ENCODE measurements around the gene MYMX. TPM values are rescaled to one million over a fixed set of nuclear protein-coding genes. Genes with fewer than 3 reads are reported as not detected.
A peak's percentile ranks its signal among the peaks of the same experiment; 100 is the strongest.

MYMX gene
- total RNA-seq, 1 experiment from 2014 or later, result 1.8 TPM

GRCh38 chr6:44253307-44254101 lies 36.8 kb downstream of the MYMX start:
- no peak for ATAC-seq
- BruUV-seq (replicated peaks), result TSS peak; percentile 47
- in situ Hi-C loops (cut with HindIII; ENCODE audit: low pct_unique_long_range_greater_than_20kb, low sequenced_read_pairs) (no loop called here), intact Hi-C loops (cut with micrococcal nuclease; ENCODE audit: unreplicated experiment) (loop anchor here (1.0 to 10.0 kb wide), 2 partner anchors 81 to 159 kb away; no protein-coding TSS in a partner anchor)
- no peak overlapping the region for H3K4me3 ChIP-seq (ENCODE audit: low read depth in 2 of 2, low read length in 2 of 2)
- no peaks in the 10 kb centered on the region for H3K27me3 ChIP-seq (ENCODE audit: control insufficient read depth, insufficient read depth, low read length)
- H3K4me1 ChIP-seq (ENCODE audit: control insufficient read depth, insufficient read depth, low read length), result peaks cover 65% of the 10 kb centered on the region
- TF ChIP-seq CTCF (IDR thresholded peaks at IDR 0.05), result peak; percentile 87
- TF ChIP-seq SIN3A (IDR thresholded peaks at IDR 0.05; ENCODE audit: borderline replicate concordance, insufficient read depth, low read depth, low read length), result no peak
- no peak for TF ChIP-seq TCF7L2 (IDR thresholded peaks at IDR 0.05; ENCODE audit: low read depth, low read length)
- CTCF ChIA-PET, result interaction anchor here (1.1 kb wide), 1 partner anchor 157 kb away, joined by 6 read pairs; no protein-coding TSS in a partner anchor
- peaks cover 50% of the 10 kb centered on the region for H3K36me3 ChIP-seq (ENCODE audit: control insufficient read depth, insufficient read depth, low read length)
- H3K9me3 ChIP-seq (ENCODE audit: control insufficient read depth, insufficient read depth, low read depth, low read length), result no peaks in the 10 kb centered on the region
- no peak for DNase-seq (ENCODE audit: low read depth, low spot score)
- H3K27ac ChIP-seq (ENCODE audit: low read length), result no peak overlapping the region; the same call in 1 of the 2 replicates
- POLR2A ChIA-PET, result interaction anchor here (0.6 to 1.0 kb wide), 2 partner anchors 35 to 81 kb away, joined by 3 read pairs; no protein-coding TSS in a partner anchor

GRCh38 chr6:44254191-44255104 lies 37.7 kb downstream of the MYMX start:
- in situ Hi-C loops (cut with HindIII; ENCODE audit: low pct_unique_long_range_greater_than_20kb, low sequenced_read_pairs) (no loop called here), intact Hi-C loops (cut with micrococcal nuclease; ENCODE audit: unreplicated experiment) (loop anchor here (1.0 to 10.0 kb wide), 2 partner anchors 82 to 160 kb away; no protein-coding TSS in a partner anchor)
- peak overlapping the region; percentile 83; the same call in 1 of the 2 replicates for H3K27ac ChIP-seq (ENCODE audit: low read length)
- ChIA-PET POLR2A (interaction anchor here (0.6 to 1.0 kb wide), 2 partner anchors 82 to 127 kb away, joined by 3 read pairs; partner anchors contain the start of gene TMEM63B), CTCF (interaction anchor here (0.5 to 1.1 kb wide), 3 partner anchors 14 to 158 kb away, joined by 3 to 9 read pairs (median 6); no protein-coding TSS in a partner anchor)
- no peaks in the 10 kb centered on the region for H3K9me3 ChIP-seq (ENCODE audit: control insufficient read depth, insufficient read depth, low read depth, low read length)
- DNase-seq (ENCODE audit: low read depth, low spot score) (no peak), ATAC-seq (peak; percentile 19)
- BruUV-seq (replicated peaks), result TSS peak; percentile 73
- H3K27me3 ChIP-seq (ENCODE audit: control insufficient read depth, insufficient read depth, low read length), result no peaks in the 10 kb centered on the region
- H3K4me1 ChIP-seq (ENCODE audit: control insufficient read depth, insufficient read depth, low read length), result peaks cover 63% of the 10 kb centered on the region
- no peak for TF ChIP-seq CTCF (IDR thresholded peaks at IDR 0.05)
- TF ChIP-seq POLR2AphosphoS5 (IDR thresholded peaks at IDR 0.05; ENCODE audit: low read depth, low read length), result peak; percentile 34
- no peak for TF ChIP-seq SIN3A (IDR thresholded peaks at IDR 0.05; ENCODE audit: borderline replicate concordance, insufficient read depth, low read depth, low read length)
- H3K36me3 ChIP-seq (ENCODE audit: control insufficient read depth, insufficient read depth, low read length), result peaks cover 44% of the 10 kb centered on the region
- H3K4me3 ChIP-seq (ENCODE audit: low read depth in 2 of 2, low read length in 2 of 2), result peak overlapping the region in 1 of 2 experiments; percentile 95; a peak in 1 of 4 replicates
